OCI-LY3 (cell line): Measurements from ENCODE around the gene ATG10.
"Not testable (repeated sequence)": the region's sequence is repeated elsewhere in the genome, so short reads cannot be mapped to it uniquely, and the experiment has no call there.

ENCODE experiments used
- H2AFZ ChIP-seq: fragments of 200-600, 300-600 bp; shearing (Covaris generic); 2 replicates; pipeline ENCODE4 v1.6.0; 2014; ENCODE audit warnings: antibody characterized with exemption, low read depth, low read length
- H3K27ac ChIP-seq: fragments of 200-600, 300-600 bp; sonication (generic); 2 replicates; pipeline ENCODE4 v1.5.1; 2014; ENCODE audit warnings: mild to moderate bottlenecking, low read length, moderate library complexity, mixed read lengths
- H3K27me3 ChIP-seq: fragments of 200-600, 300-600 bp; sonication (generic); 2 replicates; pipeline ENCODE4 v1.6.1; 2014; ENCODE audit warnings: low read depth, low read length, mixed read lengths
- H3K36me3 ChIP-seq: fragments of 200-600, 300-600 bp; sonication (generic); replicated peaks from 2 replicates; pipeline ENCODE3; 2014; ENCODE audit warnings: low read depth, low read length, mixed read lengths
- H3K4me1 ChIP-seq: fragments of 300-600, 200-600 bp; sonication (generic); 2 replicates; pipeline ENCODE4 v1.6.1; 2014; ENCODE audit warnings: low read length, mixed read lengths
- H3K4me2 ChIP-seq: fragments of 200-600, 300-600 bp; sonication (generic); 2 replicates; pipeline ENCODE4 v1.6.1; 2014; ENCODE audit warnings: low read length, mixed read lengths
- H3K4me3 ChIP-seq: fragments of 300-600, 200-600 bp; sonication (generic); 2 replicates; pipeline ENCODE4 v1.5.1; 2014; ENCODE audit warnings: antibody characterized with exemption, mild to moderate bottlenecking, low read length, moderate library complexity
- H3K79me2 ChIP-seq: fragments of 300-600, 200-600 bp; shearing (Covaris generic); 2 replicates; pipeline ENCODE4 v1.6.1; 2014; ENCODE audit warnings: mild to moderate bottlenecking, low read length, mixed read lengths
- H3K9ac ChIP-seq: fragments of 300-600, 200-600 bp; shearing (Covaris generic); 2 replicates; pipeline ENCODE4 v1.6.0; 2014; ENCODE audit warnings: mild to moderate bottlenecking, low read length, moderate library complexity
- H3K9me3 ChIP-seq: fragments of 200-600, 300-600 bp; shearing (Covaris generic); 2 replicates; pipeline ENCODE4 v1.6.1; 2014; ENCODE audit warnings: low read length, mixed read lengths; ENCODE audit not compliant: insufficient read depth
- H4K20me1 ChIP-seq: fragments of 200-600, 300-600 bp; sonication (generic); 2 replicates; pipeline ENCODE4 v1.6.1; 2016; ENCODE audit warnings: low read length, mixed read lengths; ENCODE audit not compliant: insufficient read depth
- EZH2phosphoT487 ChIP-seq: fragments of 200-600 bp; shearing (Covaris generic); IDR thresholded peaks from 2 replicates; pipeline ENCODE4 v1.6.1; 2018; ENCODE audit warnings: antibody characterized with exemption, mixed run types, low read depth
- TF ChIP-seq, protein P1 (sequence below): fragments of 200-600, 300-600 bp; sonication (generic); IDR thresholded peaks from 2 replicates; pipeline ENCODE4 v1.5.1; 2014; ENCODE audit warnings: antibody characterized with exemption, low read length, low read depth

The ATG10 gene

DNA sequence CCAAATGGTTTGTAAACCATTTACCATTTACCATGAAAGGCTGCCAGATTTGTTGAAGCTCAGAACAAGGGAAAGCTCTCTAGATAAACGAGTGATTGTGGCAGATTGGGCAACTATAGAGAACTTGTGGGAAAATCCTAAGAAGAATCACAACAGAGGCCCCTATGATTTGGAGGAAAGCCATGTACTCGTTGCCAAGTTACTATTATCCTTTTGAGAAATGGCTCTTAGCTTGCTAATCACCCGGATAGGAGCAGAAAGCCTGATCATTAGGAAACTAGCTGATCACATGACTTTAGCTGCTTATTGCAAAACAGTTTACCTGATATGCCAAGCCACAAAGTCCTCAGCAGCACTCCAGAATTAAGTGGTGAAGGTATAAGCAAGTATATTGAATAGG is 23.5 kb upstream of the ATG10 start:
- Histone ChIP-seq H3K27me3 (no peaks in the 10 kb centered on the region), H3K4me2 (no peak overlapping the region)

DNA sequence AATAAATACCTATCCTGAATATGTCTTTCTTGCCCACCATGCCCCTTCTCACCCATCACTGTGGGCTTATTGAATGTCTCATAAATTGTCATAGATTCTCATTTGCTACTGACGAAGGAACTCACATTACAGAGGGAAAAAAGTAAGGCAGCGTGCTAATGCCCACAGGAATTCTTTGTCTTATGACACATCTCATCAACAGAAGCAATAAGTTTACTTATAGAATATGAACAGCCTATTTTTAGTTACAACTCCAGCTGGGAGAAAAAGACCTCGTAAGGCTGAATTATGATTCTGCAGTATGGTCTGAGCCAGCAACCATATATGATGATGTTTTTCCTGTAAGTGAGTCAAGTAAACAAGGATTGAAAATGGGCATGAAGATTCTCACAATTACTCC is 22.4 kb upstream of the ATG10 start:
- H3K4me2 ChIP-seq, result no peak overlapping the region
- H2AFZ ChIP-seq, result no peak overlapping the region
- no peaks in the 10 kb centered on the region for H4K20me1 ChIP-seq
- H3K4me3 ChIP-seq, result no peak overlapping the region
- no peaks in the 10 kb centered on the region for H3K79me2 ChIP-seq
- no peak overlapping the region for H3K9ac ChIP-seq
- no peaks in the 10 kb centered on the region for H3K4me1 ChIP-seq
- no peaks in the 10 kb centered on the region for H3K36me3 ChIP-seq
- TF ChIP-seq, protein P1, sequence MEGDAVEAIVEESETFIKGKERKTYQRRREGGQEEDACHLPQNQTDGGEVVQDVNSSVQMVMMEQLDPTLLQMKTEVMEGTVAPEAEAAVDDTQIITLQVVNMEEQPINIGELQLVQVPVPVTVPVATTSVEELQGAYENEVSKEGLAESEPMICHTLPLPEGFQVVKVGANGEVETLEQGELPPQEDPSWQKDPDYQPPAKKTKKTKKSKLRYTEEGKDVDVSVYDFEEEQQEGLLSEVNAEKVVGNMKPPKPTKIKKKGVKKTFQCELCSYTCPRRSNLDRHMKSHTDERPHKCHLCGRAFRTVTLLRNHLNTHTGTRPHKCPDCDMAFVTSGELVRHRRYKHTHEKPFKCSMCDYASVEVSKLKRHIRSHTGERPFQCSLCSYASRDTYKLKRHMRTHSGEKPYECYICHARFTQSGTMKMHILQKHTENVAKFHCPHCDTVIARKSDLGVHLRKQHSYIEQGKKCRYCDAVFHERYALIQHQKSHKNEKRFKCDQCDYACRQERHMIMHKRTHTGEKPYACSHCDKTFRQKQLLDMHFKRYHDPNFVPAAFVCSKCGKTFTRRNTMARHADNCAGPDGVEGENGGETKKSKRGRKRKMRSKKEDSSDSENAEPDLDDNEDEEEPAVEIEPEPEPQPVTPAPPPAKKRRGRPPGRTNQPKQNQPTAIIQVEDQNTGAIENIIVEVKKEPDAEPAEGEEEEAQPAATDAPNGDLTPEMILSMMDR, result no peak
- no peak for TF ChIP-seq EZH2phosphoT487
- H3K9me3 ChIP-seq, result no peaks in the 10 kb centered on the region
- no peaks in the 10 kb centered on the region for H3K27me3 ChIP-seq
- H3K27ac ChIP-seq, result no peak overlapping the region

More for the DNA sequence above, 23.5 kb upstream of the ATG10 start:
- H3K4me3 ChIP-seq, result no peak overlapping the region
- TF ChIP-seq EZH2phosphoT487, result no peak
- TF ChIP-seq, protein P1, result no peak
- no peak overlapping the region for H3K27ac ChIP-seq
- H3K79me2 ChIP-seq, result no peaks in the 10 kb centered on the region
- no peaks in the 10 kb centered on the region for H3K36me3 ChIP-seq
- H2AFZ ChIP-seq, result no peak overlapping the region
- no peaks in the 10 kb centered on the region for H3K9me3 ChIP-seq
- H3K4me1 ChIP-seq, result no peaks in the 10 kb centered on the region
- no peak overlapping the region for H3K9ac ChIP-seq
- H4K20me1 ChIP-seq, result no peaks in the 10 kb centered on the region

DNA sequence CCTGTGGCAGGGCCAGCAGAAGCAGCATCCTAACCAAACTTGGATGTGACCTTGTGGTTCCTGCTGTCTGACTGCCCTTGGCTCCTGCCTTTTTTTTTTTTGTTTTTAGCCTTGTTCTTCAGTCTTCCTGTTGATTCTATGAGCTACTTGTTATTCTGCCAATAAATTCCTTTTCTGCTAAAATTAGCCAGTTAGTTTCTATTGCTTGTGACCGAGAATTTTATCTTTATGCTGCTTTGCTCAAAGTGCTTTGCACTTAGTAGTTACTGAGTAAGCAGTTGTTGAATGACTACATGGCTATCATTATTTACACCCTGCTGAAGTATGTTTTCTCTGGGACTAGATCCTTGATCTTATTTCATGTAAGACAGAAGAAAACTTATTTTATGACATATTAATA is 20.8 kb upstream of the ATG10 start:
- H3K27ac ChIP-seq, result no peak overlapping the region
- H3K79me2 ChIP-seq, result no peaks in the 10 kb centered on the region
- H2AFZ ChIP-seq, result no peak overlapping the region
- H3K9ac ChIP-seq, result no peak overlapping the region
- TF ChIP-seq EZH2phosphoT487, result no peak
- TF ChIP-seq, protein P1, result no peak
- H4K20me1 ChIP-seq, result no peaks in the 10 kb centered on the region
- H3K4me2 ChIP-seq, result no peak overlapping the region
- no peaks in the 10 kb centered on the region for H3K27me3 ChIP-seq
- no peaks in the 10 kb centered on the region for H3K4me1 ChIP-seq
- no peaks in the 10 kb centered on the region for H3K36me3 ChIP-seq
- no peak overlapping the region for H3K4me3 ChIP-seq
- H3K9me3 ChIP-seq, result no peaks in the 10 kb centered on the region

DNA sequence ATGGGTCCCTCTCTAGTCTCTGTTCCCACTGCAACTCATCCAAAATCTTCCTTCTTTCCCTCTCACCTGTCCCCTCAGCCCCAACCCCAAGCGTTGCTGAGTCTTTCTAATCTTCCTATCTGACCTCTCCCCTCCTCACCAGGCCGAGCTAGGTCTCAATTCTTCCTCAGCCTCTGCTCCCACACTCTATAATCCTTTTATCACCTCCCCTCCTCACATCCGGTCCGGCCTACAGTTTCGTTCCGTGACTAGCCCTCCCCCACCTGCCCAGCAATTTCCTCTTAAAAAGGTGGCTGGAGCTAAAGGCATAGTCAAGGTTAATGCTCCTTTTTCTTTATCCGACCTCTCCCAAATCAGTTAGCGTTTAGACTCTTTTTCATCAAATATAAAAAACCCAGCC is 17.0 kb upstream of the ATG10 start:
- H3K27ac ChIP-seq, H3K27me3 ChIP-seq, H3K79me2 ChIP-seq, H3K36me3 ChIP-seq, H3K9ac ChIP-seq, H4K20me1 ChIP-seq, H2AFZ ChIP-seq, H3K9me3 ChIP-seq, H3K4me2 ChIP-seq, H3K4me3 ChIP-seq, H3K4me1 ChIP-seq: not testable (repeated sequence)

DNA sequence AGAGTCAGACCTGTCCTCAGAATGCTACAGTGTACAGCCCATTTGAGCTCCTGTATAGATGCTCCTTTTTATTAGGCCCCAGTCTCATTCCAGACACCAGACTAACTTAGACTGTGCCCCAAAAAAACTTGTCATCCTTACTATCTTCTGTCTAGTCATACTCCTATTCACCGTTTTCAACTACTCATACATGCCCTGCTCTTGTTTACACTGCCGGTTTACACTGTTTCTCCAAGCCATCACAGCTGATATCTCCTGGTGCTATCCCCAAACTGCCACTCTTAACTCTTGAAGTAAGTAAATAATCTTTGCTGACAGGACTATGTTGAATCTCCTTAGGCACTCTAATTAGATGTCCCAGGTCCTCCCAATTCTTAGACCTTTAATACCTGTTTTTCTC is 13.7 kb upstream of the ATG10 start:
- not testable (repeated sequence) for H3K4me3 ChIP-seq, H3K79me2 ChIP-seq, H3K36me3 ChIP-seq, H3K4me2 ChIP-seq, H3K9ac ChIP-seq, H3K27ac ChIP-seq, H3K9me3 ChIP-seq, H3K27me3 ChIP-seq, H2AFZ ChIP-seq, H4K20me1 ChIP-seq, H3K4me1 ChIP-seq
